ENCODE results near the gene PTPN6. TPM values are rescaled to one million over a fixed set of nuclear protein-coding genes. Genes with fewer than 3 reads are reported as not detected.

PTPN6 gene
- polyA plus RNA-seq, 1 donor from 2014 or later = not detected

GRCh38 chr12:7008864-7009263 is 57.7 kb downstream of the PTPN6 start:
- Histone ChIP-seq H3K4me2 (ENCODE audit: low read length) (no peak overlapping the region), H3K36me3 (ENCODE audit: insufficient read depth, low read length) (no peaks in the 10 kb centered on the region), H3K9me3 (ENCODE audit: low read length) (no peaks in the 10 kb centered on the region), H3K79me2 (replicated peaks; ENCODE audit: insufficient read depth, low read length) (no peaks in the 10 kb centered on the region), H3F3A (ENCODE audit: insufficient read depth, low read length, poor library complexity, severe bottlenecking) (no peaks in the 10 kb centered on the region), H3K4me3 (ENCODE audit: low read length) (no peak overlapping the region), H3K27me3 (ENCODE audit: insufficient read depth, low read depth, low read length) (no peaks in the 10 kb centered on the region), H3K27ac (ENCODE audit: low read length) (no peak overlapping the region), H4K20me1 (ENCODE audit: insufficient read depth) (no peaks in the 10 kb centered on the region), H3K9me2 (ENCODE audit: insufficient read depth, low read length) (no peaks in the 10 kb centered on the region), H2AFZ (ENCODE audit: low read depth, low read length) (no peak overlapping the region), H3K9ac (ENCODE audit: low read length) (no peak overlapping the region)
- TF ChIP-seq SMC3 (conservative IDR thresholded peaks at IDR 0.05; ENCODE audit: poor library complexity) (no peak), MXI1 (conservative IDR thresholded peaks at IDR 0.05; ENCODE audit: poor library complexity, severe bottlenecking) (no peak), EP300 (conservative IDR thresholded peaks at IDR 0.05; ENCODE audit: poor library complexity, severe bottlenecking) (no peak), RAD21 (conservative IDR thresholded peaks at IDR 0.05) (no peak), EZH2 (IDR thresholded peaks at IDR 0.05; ENCODE audit: borderline replicate concordance, insufficient read depth, low read length, poor library complexity, severe bottlenecking) (no peak), REST (IDR thresholded peaks at IDR 0.05; ENCODE audit: borderline replicate concordance) (no peak), POLR2AphosphoS5 (IDR thresholded peaks at IDR 0.05) (no peak), TAF1 (IDR thresholded peaks at IDR 0.05; ENCODE audit: low read depth) (no peak), CTCF (IDR thresholded peaks at IDR 0.05; ENCODE audit: poor library complexity, severe bottlenecking) (no peak)

GRCh38 chr12:7009512-7009911 is 58.4 kb downstream of the PTPN6 start:
- H3K9ac ChIP-seq (ENCODE audit: low read length) = no peak overlapping the region
- H3K27me3 ChIP-seq (ENCODE audit: insufficient read depth, low read depth, low read length) = no peaks in the 10 kb centered on the region
- no peak overlapping the region for H3K4me3 ChIP-seq (ENCODE audit: low read length)
- no peak overlapping the region for H3K27ac ChIP-seq (ENCODE audit: low read length)
- H3K79me2 ChIP-seq (replicated peaks; ENCODE audit: insufficient read depth, low read length) = no peaks in the 10 kb centered on the region
- H3K9me3 ChIP-seq (ENCODE audit: low read length) = no peaks in the 10 kb centered on the region
- no peaks in the 10 kb centered on the region for H3K9me2 ChIP-seq (ENCODE audit: insufficient read depth, low read length)
- no peak overlapping the region for H3K4me2 ChIP-seq (ENCODE audit: low read length)
- H3F3A ChIP-seq (ENCODE audit: insufficient read depth, low read length, poor library complexity, severe bottlenecking) = no peaks in the 10 kb centered on the region
- TF ChIP-seq CTCF (IDR thresholded peaks at IDR 0.05; ENCODE audit: poor library complexity, severe bottlenecking) (no peak), REST (IDR thresholded peaks at IDR 0.05; ENCODE audit: borderline replicate concordance) (no peak), MXI1 (conservative IDR thresholded peaks at IDR 0.05; ENCODE audit: poor library complexity, severe bottlenecking) (no peak), TAF1 (IDR thresholded peaks at IDR 0.05; ENCODE audit: low read depth) (no peak), RAD21 (conservative IDR thresholded peaks at IDR 0.05) (no peak)
- no peak overlapping the region for H2AFZ ChIP-seq (ENCODE audit: low read depth, low read length)
- H4K20me1 ChIP-seq (ENCODE audit: insufficient read depth) = no peaks in the 10 kb centered on the region
- no peaks in the 10 kb centered on the region for H3K36me3 ChIP-seq (ENCODE audit: insufficient read depth, low read length)
